ENCODE data around the gene EFNA1. TPM values are rescaled to one million over a fixed set of nuclear protein-coding genes. Genes with fewer than 3 reads are reported as not detected.

EFNA1 gene
- total and polyA plus RNA-seq, 2 of the 8 experiments (the other 6 are each of a cell fraction or from before 2014, with no cell fraction given) = 4.9 to 14.6 TPM

DNA sequence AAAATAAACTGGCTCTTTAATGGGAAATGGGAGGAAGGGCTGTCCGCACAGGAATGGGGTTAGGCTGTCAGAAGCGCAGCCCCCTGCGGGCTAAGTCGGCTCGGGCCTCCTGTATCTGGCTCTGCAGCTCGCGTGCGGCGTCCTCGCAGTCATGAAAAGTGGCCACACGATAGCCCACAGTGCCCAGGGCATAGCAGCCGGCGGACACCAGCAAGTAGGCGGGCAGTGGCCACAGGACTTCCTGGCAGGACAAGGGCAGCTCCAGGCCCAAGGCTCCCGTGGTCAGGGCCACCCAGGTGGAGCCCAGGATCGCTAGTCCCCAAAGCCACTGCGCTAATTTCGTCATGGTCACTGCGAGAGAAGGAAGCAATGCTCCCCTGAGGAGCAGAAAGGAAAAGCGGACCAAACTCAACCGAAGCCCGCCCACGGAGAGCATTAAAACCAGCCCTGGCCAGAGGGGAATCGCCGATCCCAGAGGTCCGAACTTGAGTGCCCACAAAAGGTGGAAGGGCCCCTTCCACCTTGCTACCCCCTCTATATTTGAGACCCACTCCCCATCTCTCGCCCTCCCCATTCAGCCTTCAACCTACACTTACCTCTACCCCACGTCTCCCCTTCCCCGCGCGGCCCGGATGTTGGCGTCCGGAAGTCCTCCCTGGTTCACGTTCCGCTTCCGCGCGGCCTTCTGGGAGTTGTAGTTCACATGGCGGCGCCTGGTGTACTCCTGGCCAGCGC is 12.4 kb downstream of the EFNA1 start, which contains the start of gene DPM3 (continued):
- TF ChIP-seq HDAC2 (IDR thresholded peaks at IDR 0.05; ENCODE audit: borderline replicate concordance in 1 of 2, low read depth in 2 of 2, low read length in 2 of 2) = no peak; a peak in 1 of 4 replicates
- TF ChIP-seq, protein P1, sequence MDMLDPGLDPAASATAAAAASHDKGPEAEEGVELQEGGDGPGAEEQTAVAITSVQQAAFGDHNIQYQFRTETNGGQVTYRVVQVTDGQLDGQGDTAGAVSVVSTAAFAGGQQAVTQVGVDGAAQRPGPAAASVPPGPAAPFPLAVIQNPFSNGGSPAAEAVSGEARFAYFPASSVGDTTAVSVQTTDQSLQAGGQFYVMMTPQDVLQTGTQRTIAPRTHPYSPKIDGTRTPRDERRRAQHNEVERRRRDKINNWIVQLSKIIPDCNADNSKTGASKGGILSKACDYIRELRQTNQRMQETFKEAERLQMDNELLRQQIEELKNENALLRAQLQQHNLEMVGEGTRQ (IDR thresholded peaks at IDR 0.05; ENCODE audit: low read length) = no peak
- no peak for TF ChIP-seq EZH2 (IDR thresholded peaks at IDR 0.05; ENCODE audit: low read depth, low read length, severe bottlenecking)
- 0 out of 2 replicates have a peak, but pooled peaks have one; percentile 18 for TF ChIP-seq TBP (IDR thresholded peaks at IDR 0.05; ENCODE audit: low read depth, low read length)
- no peak for TF ChIP-seq GTF2F1 (IDR thresholded peaks at IDR 0.05; ENCODE audit: borderline replicate concordance, low read depth, low read length)
- TF ChIP-seq, protein P2, sequence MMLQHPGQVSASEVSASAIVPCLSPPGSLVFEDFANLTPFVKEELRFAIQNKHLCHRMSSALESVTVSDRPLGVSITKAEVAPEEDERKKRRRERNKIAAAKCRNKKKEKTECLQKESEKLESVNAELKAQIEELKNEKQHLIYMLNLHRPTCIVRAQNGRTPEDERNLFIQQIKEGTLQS (IDR thresholded peaks at IDR 0.05; ENCODE audit: insufficient read depth, low read depth, low read length) = no peak
- TF ChIP-seq, protein P3, sequence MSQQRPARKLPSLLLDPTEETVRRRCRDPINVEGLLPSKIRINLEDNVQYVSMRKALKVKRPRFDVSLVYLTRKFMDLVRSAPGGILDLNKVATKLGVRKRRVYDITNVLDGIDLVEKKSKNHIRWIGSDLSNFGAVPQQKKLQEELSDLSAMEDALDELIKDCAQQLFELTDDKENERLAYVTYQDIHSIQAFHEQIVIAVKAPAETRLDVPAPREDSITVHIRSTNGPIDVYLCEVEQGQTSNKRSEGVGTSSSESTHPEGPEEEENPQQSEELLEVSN (IDR thresholded peaks at IDR 0.05) = no peak
- peak; percentile 88 for TF ChIP-seq SIX5 (IDR thresholded peaks at IDR 0.05; ENCODE audit: low read depth, low read length)
- TF ChIP-seq CREB1 (IDR thresholded peaks at IDR 0.05) = 0 out of 2 replicates have a peak, but pooled peaks have one; percentile 41
- no peak for TF ChIP-seq CHD2 (IDR thresholded peaks at IDR 0.05; ENCODE audit: low read length)
- no peak for TF ChIP-seq CTBP2 (IDR thresholded peaks at IDR 0.05; ENCODE audit: borderline replicate concordance, insufficient read depth, insufficient read length, low read length)
- TF ChIP-seq NANOG (IDR thresholded peaks at IDR 0.05; ENCODE audit: insufficient read depth, low read depth, low read length, poor library complexity, severe bottlenecking) = no peak
- TF ChIP-seq KDM1A (IDR thresholded peaks at IDR 0.05; ENCODE audit: borderline replicate concordance, low read length) = no peak
- no peak for TF ChIP-seq RXRA (IDR thresholded peaks at IDR 0.05; ENCODE audit: insufficient read depth, low read depth, low read length)
- TF ChIP-seq TEAD4 (IDR thresholded peaks at IDR 0.05; ENCODE audit: low read depth, low read length) = 0 out of 2 replicates have a peak, but pooled peaks have one; percentile 11
- no peak for TF ChIP-seq POLR2AphosphoS5 (IDR thresholded peaks at IDR 0.05; ENCODE audit: low read depth, low read length)
- TF ChIP-seq BCL11A (IDR thresholded peaks at IDR 0.05; ENCODE audit: low read depth in 2 of 2, low read length in 2 of 2) = no peak
- TF ChIP-seq BACH1 (IDR thresholded peaks at IDR 0.05; ENCODE audit: low read length) = no peak
- peak; percentile 58; the same call in 1 of the 2 replicates for TF ChIP-seq PHF8 (conservative IDR thresholded peaks at IDR 0.05; ENCODE audit: low read depth, low read length)
- no peak for TF ChIP-seq BRCA1 (IDR thresholded peaks at IDR 0.05; ENCODE audit: low read depth, low read length)
- TF ChIP-seq KDM5A (IDR thresholded peaks at IDR 0.05; ENCODE audit: low read length) = peak; percentile 66; the same call in 1 of the 2 replicates
- no peak for TF ChIP-seq ZNF274 (IDR thresholded peaks at IDR 0.05; ENCODE audit: borderline replicate concordance, extremely low read depth, low read length)

Measured in H1 (cell line).